GM23338 (cell line): ENCODE measurements around the gene ANKRD53. TPM values are rescaled to one million over a fixed set of nuclear protein-coding genes. Genes with fewer than 3 reads are reported as not detected.

ENCODE experiments used
- ATAC-seq: fragments of 200-7000 bp; cut with Tn5 transposase; 3 replicates; pipeline ENCODE4 v1.9.1; 2020
- DNase-seq: peaks from one replicate; pipeline ENCODE4 v3.0.0-alpha.2; 2015; ENCODE audit warnings: low spot score
- H2AFZ ChIP-seq: fragments of 200-600 bp; sonication (generic); 2 replicates; pipeline ENCODE4 v1.8.0; 2016; ENCODE audit warnings: antibody characterized with exemption, mild to moderate bottlenecking, moderate library complexity
- H3F3A ChIP-seq: fragments of 200-600 bp; sonication (generic); replicated peaks from 2 replicates; pipeline ENCODE4 v1.8.0; 2017; ENCODE audit warnings: antibody characterized with exemption, mixed run types, low read depth
- H3K27ac ChIP-seq: fragments of 200-600 bp; sonication (generic); 2 replicates; pipeline ENCODE4 v1.6.1; 2016; ENCODE audit warnings: low read depth
- H3K27me3 ChIP-seq: fragments of 200-600 bp; sonication (generic); 2 replicates; pipeline ENCODE4 v1.8.0; 2016; ENCODE audit warnings: mild to moderate bottlenecking, mixed run types, moderate library complexity; ENCODE audit not compliant: insufficient read depth
- H3K36me3 ChIP-seq: fragments of 200-600 bp; sonication (generic); 2 replicates; pipeline ENCODE4 v1.8.0; 2016; ENCODE audit warnings: mild to moderate bottlenecking; ENCODE audit not compliant: insufficient read depth
- H3K4me1 ChIP-seq: fragments of 200-600 bp; sonication (generic); 2 replicates; pipeline ENCODE4 v1.8.0; 2016; ENCODE audit warnings: mild to moderate bottlenecking, moderate library complexity; ENCODE audit not compliant: insufficient read depth
- H3K4me2 ChIP-seq: fragments of 200-600 bp; sonication (generic); 2 replicates; pipeline ENCODE4 v1.7.1; 2017; ENCODE audit warnings: mixed run types
- H3K4me3 ChIP-seq: fragments of 200-600 bp; sonication (generic); 2 replicates; pipeline ENCODE4 v1.6.1; 2016; ENCODE audit warnings: mixed run types
- H3K79me2 ChIP-seq: fragments of 200-600 bp; sonication (generic); replicated peaks from 2 replicates; pipeline ENCODE4 v1.8.0; 2017; ENCODE audit warnings: mild to moderate bottlenecking; ENCODE audit not compliant: insufficient read depth
- H3K9me2 ChIP-seq: fragments of 200-600 bp; sonication (generic); 2 replicates; pipeline ENCODE4 v1.8.0; 2017; ENCODE audit not compliant: insufficient read depth
- H4K20me1 ChIP-seq: fragments of 200-600 bp; sonication (generic); replicated peaks from 2 replicates; pipeline ENCODE4 v1.8.0; 2017; ENCODE audit warnings: mild to moderate bottlenecking; ENCODE audit not compliant: insufficient read depth
- H3K27ac Mint-ChIP-seq: 2 replicates; pipeline ENCODE4 v1.8.0; 2020; ENCODE audit warnings: inconsistent platforms, mild to moderate bottlenecking, moderate library complexity, mixed read lengths
- H3K27me3 Mint-ChIP-seq: 3 replicates; pipeline ENCODE4 v1.8.0; 2022; ENCODE audit warnings: low read depth, mild to moderate bottlenecking, moderate library complexity, mixed read lengths, inconsistent platforms; ENCODE audit not compliant: insufficient read depth, poor library complexity
- H3K36me3 Mint-ChIP-seq: 3 replicates; pipeline ENCODE4 v1.8.0; 2021; ENCODE audit warnings: low read depth, mild to moderate bottlenecking, inconsistent platforms, moderate library complexity, mixed read lengths
- H3K4me1 Mint-ChIP-seq: 3 replicates; pipeline ENCODE4 v1.8.0; 2020; ENCODE audit warnings: mild to moderate bottlenecking, inconsistent platforms, mixed read lengths
- H3K4me3 Mint-ChIP-seq: 3 replicates; pipeline ENCODE4 v1.8.0; 2021; ENCODE audit warnings: moderate library complexity, mild to moderate bottlenecking, inconsistent platforms, mixed read lengths
- H3K9me3 Mint-ChIP-seq: 3 replicates; pipeline ENCODE4 v1.8.0; 2020; ENCODE audit warnings: moderate library complexity, mild to moderate bottlenecking, inconsistent platforms, mixed read lengths
- CREB1 ChIP-seq: fragments of 250-450 bp; sonication (Bioruptor Pico); IDR thresholded peaks from 2 replicates; pipeline ENCODE4 v1.5.0; 2020; ENCODE audit warnings: low read depth, mild to moderate bottlenecking, moderate library complexity
- CTCF ChIP-seq, 2 experiments: fragments of 200-600 bp in 1 of 2; sonication (generic) in 1 of 2; conservative IDR thresholded peaks; 2 replicates each; pipeline versions ENCODE4 v1.5.1 to v1.6.1; 2016 to 2017; ENCODE audit warnings: antibody characterized with exemption in 2 of 2, low read depth in 2 of 2, mild to moderate bottlenecking in 2 of 2, moderate library complexity in 1 of 2
- EZH2 ChIP-seq: fragments of 200-600 bp; sonication (generic); IDR thresholded peaks from one replicate; pipeline ENCODE4 v1.8.0; 2017; ENCODE audit warnings: antibody characterized with exemption, mild to moderate bottlenecking, low read depth; ENCODE audit not compliant: unreplicated experiment
- NANOG ChIP-seq: IDR thresholded peaks from 2 replicates; pipeline ENCODE4 v1.6.1; 2016; ENCODE audit warnings: antibody characterized with exemption, borderline replicate concordance
- STAT1 ChIP-seq: IDR thresholded peaks from one replicate; pipeline ENCODE4 v1.6.1; 2016; ENCODE audit warnings: antibody characterized with exemption; ENCODE audit not compliant: unreplicated experiment
- ZNF114 ChIP-seq: fragments of 250-450 bp; sonication (Bioruptor Pico); IDR thresholded peaks from 2 replicates; pipeline ENCODE4 v1.5.0; 2020; ENCODE audit warnings: mild to moderate bottlenecking, moderate library complexity
- ZNF331 ChIP-seq: fragments of 250-450 bp; sonication (Bioruptor Pico); IDR thresholded peaks from 2 replicates; pipeline ENCODE4 v1.5.0; 2020; ENCODE audit warnings: low read depth, mild to moderate bottlenecking, moderate library complexity
- polyA plus RNA-seq: library from polyadenylated mRNA; unstranded; fragments of >200 nt; fragmentation: Nextera tagmentation; extraction: Ambion mirVana; gene quantifications from 2 replicates; pipeline ENCODE4 v1.2.1, GENCODE V29; 2016
- total RNA-seq: library from RNA; depleted of rRNA; stranded (reverse); fragments of >200 nt; shearing (Covaris generic); gene quantifications from 2 replicates; pipeline ENCODE4 v1.2.3, GENCODE V29; 2014
- TF ChIP-seq, protein P1 (sequence below): IDR thresholded peaks from one replicate; pipeline ENCODE4 v1.6.1; 2018; ENCODE audit warnings: antibody characterized with exemption; ENCODE audit not compliant: unreplicated experiment
- TF ChIP-seq, protein P2 (sequence below): IDR thresholded peaks from 2 replicates; pipeline ENCODE4 v1.6.1; 2016; ENCODE audit warnings: antibody characterized with exemption
- TF ChIP-seq, protein P3 (sequence below): fragments of 250-450 bp; sonication (Bioruptor Pico); IDR thresholded peaks from 2 replicates; pipeline ENCODE4 v1.5.0; 2020; ENCODE audit warnings: mild to moderate bottlenecking, moderate library complexity

The ANKRD53 gene
- total and polyA plus RNA-seq, 2 experiments from 2014 or later = 0.32 to 0.73 TPM

- TF ChIP-seq, protein P1, sequence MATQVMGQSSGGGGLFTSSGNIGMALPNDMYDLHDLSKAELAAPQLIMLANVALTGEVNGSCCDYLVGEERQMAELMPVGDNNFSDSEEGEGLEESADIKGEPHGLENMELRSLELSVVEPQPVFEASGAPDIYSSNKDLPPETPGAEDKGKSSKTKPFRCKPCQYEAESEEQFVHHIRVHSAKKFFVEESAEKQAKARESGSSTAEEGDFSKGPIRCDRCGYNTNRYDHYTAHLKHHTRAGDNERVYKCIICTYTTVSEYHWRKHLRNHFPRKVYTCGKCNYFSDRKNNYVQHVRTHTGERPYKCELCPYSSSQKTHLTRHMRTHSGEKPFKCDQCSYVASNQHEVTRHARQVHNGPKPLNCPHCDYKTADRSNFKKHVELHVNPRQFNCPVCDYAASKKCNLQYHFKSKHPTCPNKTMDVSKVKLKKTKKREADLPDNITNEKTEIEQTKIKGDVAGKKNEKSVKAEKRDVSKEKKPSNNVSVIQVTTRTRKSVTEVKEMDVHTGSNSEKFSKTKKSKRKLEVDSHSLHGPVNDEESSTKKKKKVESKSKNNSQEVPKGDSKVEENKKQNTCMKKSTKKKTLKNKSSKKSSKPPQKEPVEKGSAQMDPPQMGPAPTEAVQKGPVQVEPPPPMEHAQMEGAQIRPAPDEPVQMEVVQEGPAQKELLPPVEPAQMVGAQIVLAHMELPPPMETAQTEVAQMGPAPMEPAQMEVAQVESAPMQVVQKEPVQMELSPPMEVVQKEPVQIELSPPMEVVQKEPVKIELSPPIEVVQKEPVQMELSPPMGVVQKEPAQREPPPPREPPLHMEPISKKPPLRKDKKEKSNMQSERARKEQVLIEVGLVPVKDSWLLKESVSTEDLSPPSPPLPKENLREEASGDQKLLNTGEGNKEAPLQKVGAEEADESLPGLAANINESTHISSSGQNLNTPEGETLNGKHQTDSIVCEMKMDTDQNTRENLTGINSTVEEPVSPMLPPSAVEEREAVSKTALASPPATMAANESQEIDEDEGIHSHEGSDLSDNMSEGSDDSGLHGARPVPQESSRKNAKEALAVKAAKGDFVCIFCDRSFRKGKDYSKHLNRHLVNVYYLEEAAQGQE = no peak
- TF ChIP-seq CREB1 (peak; percentile 26; the same call in 1 of the 2 replicates), NANOG (no peak), EZH2 (no peak), ZNF331 (CRISPR knock-in tag) (no peak), STAT1 (no peak), ZNF114 (CRISPR knock-in tag) (no peak), CTCF (conservative IDR thresholded peaks at IDR 0.05; ENCODE audit: low read depth in 2 of 2) (peak; percentile 38 to 82)
- TF ChIP-seq, protein P2, sequence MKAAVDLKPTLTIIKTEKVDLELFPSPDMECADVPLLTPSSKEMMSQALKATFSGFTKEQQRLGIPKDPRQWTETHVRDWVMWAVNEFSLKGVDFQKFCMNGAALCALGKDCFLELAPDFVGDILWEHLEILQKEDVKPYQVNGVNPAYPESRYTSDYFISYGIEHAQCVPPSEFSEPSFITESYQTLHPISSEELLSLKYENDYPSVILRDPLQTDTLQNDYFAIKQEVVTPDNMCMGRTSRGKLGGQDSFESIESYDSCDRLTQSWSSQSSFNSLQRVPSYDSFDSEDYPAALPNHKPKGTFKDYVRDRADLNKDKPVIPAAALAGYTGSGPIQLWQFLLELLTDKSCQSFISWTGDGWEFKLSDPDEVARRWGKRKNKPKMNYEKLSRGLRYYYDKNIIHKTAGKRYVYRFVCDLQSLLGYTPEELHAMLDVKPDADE = peak; percentile 41; the same call in 1 of the 2 replicates
Observed at GRCh38 chr2:70994699-70995425, 16.4 kb downstream of the ANKRD53 start, which contains the start of gene TEX261 (continued).

GRCh38 chr2:70995426-70995729 is 16.9 kb downstream of the ANKRD53 start:
- Histone ChIP-seq H3F3A (no peaks in the 10 kb centered on the region), H3K79me2 (peaks cover 17% of the 10 kb centered on the region), H3K4me1 (peaks cover 5% of the 10 kb centered on the region), H3K9me2 (0 out of 2 replicates have a peak, but pooled peaks cover under 1% of the 10 kb centered on the region), H3K4me3 (peak overlapping the region; percentile 95), H3K27ac (no peak overlapping the region), H2AFZ (peak overlapping the region; percentile 99), H3K27me3 (peaks cover 9% of the 10 kb centered on the region; the same call in 1 of the 2 replicates), H4K20me1 (peaks cover 10% of the 10 kb centered on the region), H3K4me2 (peak overlapping the region; percentile 100), H3K36me3 (no peaks in the 10 kb centered on the region)
- Mint-ChIP-seq H3K27me3 (peaks cover 11% of the 10 kb centered on the region), H3K4me3 (peak overlapping the region; percentile 80), H3K4me1 (peaks cover 16% of the 10 kb centered on the region), H3K36me3 (peaks cover 3% of the 10 kb centered on the region; the same call in 2 of the 3 replicates), H3K27ac (no peak overlapping the region), H3K9me3 (no peaks in the 10 kb centered on the region; the same call in 2 of the 3 replicates)
- ATAC-seq (peak; percentile 72), DNase-seq (peak; percentile 76)
- TF ChIP-seq, protein P3, sequence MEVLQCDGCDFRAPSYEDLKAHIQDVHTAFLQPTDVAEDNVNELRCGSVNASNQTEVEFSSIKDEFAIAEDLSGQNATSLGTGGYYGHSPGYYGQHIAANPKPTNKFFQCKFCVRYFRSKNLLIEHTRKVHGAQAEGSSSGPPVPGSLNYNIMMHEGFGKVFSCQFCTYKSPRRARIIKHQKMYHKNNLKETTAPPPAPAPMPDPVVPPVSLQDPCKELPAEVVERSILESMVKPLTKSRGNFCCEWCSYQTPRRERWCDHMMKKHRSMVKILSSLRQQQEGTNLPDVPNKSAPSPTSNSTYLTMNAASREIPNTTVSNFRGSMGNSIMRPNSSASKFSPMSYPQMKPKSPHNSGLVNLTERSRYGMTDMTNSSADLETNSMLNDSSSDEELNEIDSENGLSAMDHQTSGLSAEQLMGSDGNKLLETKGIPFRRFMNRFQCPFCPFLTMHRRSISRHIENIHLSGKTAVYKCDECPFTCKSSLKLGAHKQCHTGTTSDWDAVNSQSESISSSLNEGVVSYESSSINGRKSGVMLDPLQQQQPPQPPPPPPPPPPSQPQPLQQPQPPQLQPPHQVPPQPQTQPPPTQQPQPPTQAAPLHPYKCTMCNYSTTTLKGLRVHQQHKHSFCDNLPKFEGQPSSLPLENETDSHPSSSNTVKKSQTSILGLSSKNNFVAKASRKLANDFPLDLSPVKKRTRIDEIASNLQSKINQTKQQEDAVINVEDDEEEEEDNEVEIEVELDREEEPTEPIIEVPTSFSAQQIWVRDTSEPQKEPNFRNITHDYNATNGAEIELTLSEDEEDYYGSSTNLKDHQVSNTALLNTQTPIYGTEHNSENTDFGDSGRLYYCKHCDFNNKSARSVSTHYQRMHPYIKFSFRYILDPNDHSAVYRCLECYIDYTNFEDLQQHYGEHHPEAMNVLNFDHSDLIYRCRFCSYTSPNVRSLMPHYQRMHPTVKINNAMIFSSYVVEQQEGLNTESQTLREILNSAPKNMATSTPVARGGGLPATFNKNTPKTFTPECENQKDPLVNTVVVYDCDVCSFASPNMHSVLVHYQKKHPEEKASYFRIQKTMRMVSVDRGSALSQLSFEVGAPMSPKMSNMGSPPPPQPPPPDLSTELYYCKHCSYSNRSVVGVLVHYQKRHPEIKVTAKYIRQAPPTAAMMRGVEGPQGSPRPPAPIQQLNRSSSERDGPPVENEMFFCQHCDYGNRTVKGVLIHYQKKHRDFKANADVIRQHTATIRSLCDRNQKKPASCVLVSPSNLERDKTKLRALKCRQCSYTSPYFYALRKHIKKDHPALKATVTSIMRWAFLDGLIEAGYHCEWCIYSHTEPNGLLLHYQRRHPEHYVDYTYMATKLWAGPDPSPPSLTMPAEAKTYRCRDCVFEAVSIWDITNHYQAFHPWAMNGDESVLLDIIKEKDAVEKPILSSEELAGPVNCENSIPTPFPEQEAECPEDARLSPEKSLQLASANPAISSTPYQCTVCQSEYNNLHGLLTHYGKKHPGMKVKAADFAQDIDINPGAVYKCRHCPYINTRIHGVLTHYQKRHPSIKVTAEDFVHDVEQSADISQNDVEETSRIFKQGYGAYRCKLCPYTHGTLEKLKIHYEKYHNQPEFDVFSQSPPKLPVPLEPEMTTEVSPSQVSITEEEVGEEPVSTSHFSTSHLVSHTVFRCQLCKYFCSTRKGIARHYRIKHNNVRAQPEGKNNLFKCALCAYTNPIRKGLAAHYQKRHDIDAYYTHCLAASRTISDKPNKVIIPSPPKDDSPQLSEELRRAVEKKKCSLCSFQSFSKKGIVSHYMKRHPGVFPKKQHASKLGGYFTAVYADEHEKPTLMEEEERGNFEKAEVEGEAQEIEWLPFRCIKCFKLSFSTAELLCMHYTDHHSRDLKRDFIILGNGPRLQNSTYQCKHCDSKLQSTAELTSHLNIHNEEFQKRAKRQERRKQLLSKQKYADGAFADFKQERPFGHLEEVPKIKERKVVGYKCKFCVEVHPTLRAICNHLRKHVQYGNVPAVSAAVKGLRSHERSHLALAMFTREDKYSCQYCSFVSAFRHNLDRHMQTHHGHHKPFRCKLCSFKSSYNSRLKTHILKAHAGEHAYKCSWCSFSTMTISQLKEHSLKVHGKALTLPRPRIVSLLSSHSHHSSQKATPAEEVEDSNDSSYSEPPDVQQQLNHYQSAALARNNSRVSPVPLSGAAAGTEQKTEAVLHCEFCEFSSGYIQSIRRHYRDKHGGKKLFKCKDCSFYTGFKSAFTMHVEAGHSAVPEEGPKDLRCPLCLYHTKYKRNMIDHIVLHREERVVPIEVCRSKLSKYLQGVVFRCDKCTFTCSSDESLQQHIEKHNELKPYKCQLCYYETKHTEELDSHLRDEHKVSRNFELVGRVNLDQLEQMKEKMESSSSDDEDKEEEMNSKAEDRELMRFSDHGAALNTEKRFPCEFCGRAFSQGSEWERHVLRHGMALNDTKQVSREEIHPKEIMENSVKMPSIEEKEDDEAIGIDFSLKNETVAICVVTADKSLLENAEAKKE (CRISPR knock-in tag) = no peak
